ENCODE measurements around the gene NEGR1.

- TF ChIP-seq, protein P1, sequence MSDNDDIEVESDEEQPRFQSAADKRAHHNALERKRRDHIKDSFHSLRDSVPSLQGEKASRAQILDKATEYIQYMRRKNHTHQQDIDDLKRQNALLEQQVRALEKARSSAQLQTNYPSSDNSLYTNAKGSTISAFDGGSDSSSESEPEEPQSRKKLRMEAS (IDR thresholded peaks at IDR 0.05) = no peak
- TF ChIP-seq, protein P2, sequence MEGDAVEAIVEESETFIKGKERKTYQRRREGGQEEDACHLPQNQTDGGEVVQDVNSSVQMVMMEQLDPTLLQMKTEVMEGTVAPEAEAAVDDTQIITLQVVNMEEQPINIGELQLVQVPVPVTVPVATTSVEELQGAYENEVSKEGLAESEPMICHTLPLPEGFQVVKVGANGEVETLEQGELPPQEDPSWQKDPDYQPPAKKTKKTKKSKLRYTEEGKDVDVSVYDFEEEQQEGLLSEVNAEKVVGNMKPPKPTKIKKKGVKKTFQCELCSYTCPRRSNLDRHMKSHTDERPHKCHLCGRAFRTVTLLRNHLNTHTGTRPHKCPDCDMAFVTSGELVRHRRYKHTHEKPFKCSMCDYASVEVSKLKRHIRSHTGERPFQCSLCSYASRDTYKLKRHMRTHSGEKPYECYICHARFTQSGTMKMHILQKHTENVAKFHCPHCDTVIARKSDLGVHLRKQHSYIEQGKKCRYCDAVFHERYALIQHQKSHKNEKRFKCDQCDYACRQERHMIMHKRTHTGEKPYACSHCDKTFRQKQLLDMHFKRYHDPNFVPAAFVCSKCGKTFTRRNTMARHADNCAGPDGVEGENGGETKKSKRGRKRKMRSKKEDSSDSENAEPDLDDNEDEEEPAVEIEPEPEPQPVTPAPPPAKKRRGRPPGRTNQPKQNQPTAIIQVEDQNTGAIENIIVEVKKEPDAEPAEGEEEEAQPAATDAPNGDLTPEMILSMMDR (IDR thresholded peaks at IDR 0.05 in 2 of 3, conservative IDR thresholded peaks at IDR 0.05 in 1 of 3; ENCODE audit: borderline replicate concordance in 1 of 3, insufficient read depth in 1 of 3, low read depth in 2 of 3, low read length in 2 of 3) = no peak
- TF ChIP-seq POLR2AphosphoS5 (IDR thresholded peaks at IDR 0.05; ENCODE audit: low read depth, low read length) (no peak), FOSL1 (IDR thresholded peaks at IDR 0.05; ENCODE audit: low read depth) (no peak), ZNF274 (IDR thresholded peaks at IDR 0.05; ENCODE audit: low read depth, low read length) (no peak), YY1 (IDR thresholded peaks at IDR 0.05; ENCODE audit: extremely low read depth, insufficient replicate concordance, low read depth, low read length) (no peak), EGR1 (IDR thresholded peaks at IDR 0.05; ENCODE audit: low read depth) (no peak), SIN3A (IDR thresholded peaks at IDR 0.05; ENCODE audit: low read depth) (no peak), SRF (IDR thresholded peaks at IDR 0.05; ENCODE audit: low read depth) (no peak), EZH2phosphoT487 (IDR thresholded peaks at IDR 0.05; ENCODE audit: borderline replicate concordance) (no peak)
Measured at GRCh38 chr1:71625004-71625403, 657.3 kb downstream of the NEGR1 start.
